ENCODE measurements around the gene ZPR1.

DNA sequence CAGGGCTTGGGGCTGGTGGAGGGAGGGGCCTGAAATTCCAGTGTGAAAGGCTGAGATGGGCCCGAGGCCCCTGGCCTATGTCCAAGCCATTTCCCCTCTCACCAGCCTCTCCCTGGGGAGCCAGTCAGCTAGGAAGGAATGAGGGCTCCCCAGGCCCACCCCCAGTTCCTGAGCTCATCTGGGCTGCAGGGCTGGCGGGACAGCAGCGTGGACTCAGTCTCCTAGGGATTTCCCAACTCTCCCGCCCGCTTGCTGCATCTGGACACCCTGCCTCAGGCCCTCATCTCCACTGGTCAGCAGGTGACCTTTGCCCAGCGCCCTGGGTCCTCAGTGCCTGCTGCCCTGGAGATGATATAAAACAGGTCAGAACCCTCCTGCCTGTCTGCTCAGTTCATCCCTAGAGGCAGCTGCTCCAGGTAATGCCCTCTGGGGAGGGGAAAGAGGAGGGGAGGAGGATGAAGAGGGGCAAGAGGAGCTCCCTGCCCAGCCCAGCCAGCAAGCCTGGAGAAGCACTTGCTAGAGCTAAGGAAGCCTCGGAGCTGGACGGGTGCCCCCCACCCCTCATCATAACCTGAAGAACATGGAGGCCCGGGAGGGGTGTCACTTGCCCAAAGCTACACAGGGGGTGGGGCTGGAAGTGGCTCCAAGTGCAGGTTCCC is 41.8 kb upstream of the ZPR1 start, which contains the start of gene APOC3:
- TF ChIP-seq, protein P1, sequence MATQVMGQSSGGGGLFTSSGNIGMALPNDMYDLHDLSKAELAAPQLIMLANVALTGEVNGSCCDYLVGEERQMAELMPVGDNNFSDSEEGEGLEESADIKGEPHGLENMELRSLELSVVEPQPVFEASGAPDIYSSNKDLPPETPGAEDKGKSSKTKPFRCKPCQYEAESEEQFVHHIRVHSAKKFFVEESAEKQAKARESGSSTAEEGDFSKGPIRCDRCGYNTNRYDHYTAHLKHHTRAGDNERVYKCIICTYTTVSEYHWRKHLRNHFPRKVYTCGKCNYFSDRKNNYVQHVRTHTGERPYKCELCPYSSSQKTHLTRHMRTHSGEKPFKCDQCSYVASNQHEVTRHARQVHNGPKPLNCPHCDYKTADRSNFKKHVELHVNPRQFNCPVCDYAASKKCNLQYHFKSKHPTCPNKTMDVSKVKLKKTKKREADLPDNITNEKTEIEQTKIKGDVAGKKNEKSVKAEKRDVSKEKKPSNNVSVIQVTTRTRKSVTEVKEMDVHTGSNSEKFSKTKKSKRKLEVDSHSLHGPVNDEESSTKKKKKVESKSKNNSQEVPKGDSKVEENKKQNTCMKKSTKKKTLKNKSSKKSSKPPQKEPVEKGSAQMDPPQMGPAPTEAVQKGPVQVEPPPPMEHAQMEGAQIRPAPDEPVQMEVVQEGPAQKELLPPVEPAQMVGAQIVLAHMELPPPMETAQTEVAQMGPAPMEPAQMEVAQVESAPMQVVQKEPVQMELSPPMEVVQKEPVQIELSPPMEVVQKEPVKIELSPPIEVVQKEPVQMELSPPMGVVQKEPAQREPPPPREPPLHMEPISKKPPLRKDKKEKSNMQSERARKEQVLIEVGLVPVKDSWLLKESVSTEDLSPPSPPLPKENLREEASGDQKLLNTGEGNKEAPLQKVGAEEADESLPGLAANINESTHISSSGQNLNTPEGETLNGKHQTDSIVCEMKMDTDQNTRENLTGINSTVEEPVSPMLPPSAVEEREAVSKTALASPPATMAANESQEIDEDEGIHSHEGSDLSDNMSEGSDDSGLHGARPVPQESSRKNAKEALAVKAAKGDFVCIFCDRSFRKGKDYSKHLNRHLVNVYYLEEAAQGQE (IDR thresholded peaks at IDR 0.05; ENCODE audit: low read depth) = no peak
- TF ChIP-seq YY1 (IDR thresholded peaks at IDR 0.05; ENCODE audit: low read depth) = no peak
- TF ChIP-seq RAD21 (IDR thresholded peaks at IDR 0.05; ENCODE audit: low read depth) = no peak
- TF ChIP-seq NFIC (IDR thresholded peaks at IDR 0.05) = no peak
- no peak for TF ChIP-seq TAF1 (IDR thresholded peaks at IDR 0.05; ENCODE audit: low read depth)
- no peak for TF ChIP-seq CREB1 (IDR thresholded peaks at IDR 0.05; ENCODE audit: low read depth)
- no peak for TF ChIP-seq EP300 (IDR thresholded peaks at IDR 0.05; ENCODE audit: borderline replicate concordance)
- TF ChIP-seq USF1 (IDR thresholded peaks at IDR 0.05) = no peak
- no peak for TF ChIP-seq CEBPB (IDR thresholded peaks at IDR 0.05)
- no peak for TF ChIP-seq FOXM1 (IDR thresholded peaks at IDR 0.05; ENCODE audit: borderline replicate concordance, low read depth)
- TF ChIP-seq TCF12 (IDR thresholded peaks at IDR 0.05; ENCODE audit: low read depth) = no peak
- TF ChIP-seq ZBTB7A (IDR thresholded peaks at IDR 0.05; ENCODE audit: low read depth) = no peak
- TF ChIP-seq EGR1 (IDR thresholded peaks at IDR 0.05) = no peak
- TF ChIP-seq MAX (IDR thresholded peaks at IDR 0.05) = no peak

All from Ishikawa (cell line).